ENCODE data around the gene ICAM3. TPM values are rescaled to one million over a fixed set of nuclear protein-coding genes. Genes with fewer than 3 reads are reported as not detected.

ICAM3 gene
- polyA plus RNA-seq, 1 donor, result 5.3 TPM

GRCh38 chr19:10333758-10334587, 5.5 kb downstream of the ICAM3 start:
- DNase-seq, result peak in 1 of 2 donors; percentile 49
- peak overlapping the region; percentile 86 for H3K27ac ChIP-seq (ENCODE audit: low read length)
- peak overlapping the region; percentile 74 for H3K4me3 ChIP-seq (ENCODE audit: low read length)
- H3K9me3 ChIP-seq (ENCODE audit: control insufficient read depth, low read depth, low read length), result no peaks in the 10 kb centered on the region
- peaks cover 12% of the 10 kb centered on the region for H3K4me1 ChIP-seq (ENCODE audit: control insufficient read depth, insufficient read depth, low read length)
- H3K27me3 ChIP-seq (ENCODE audit: control insufficient read depth, insufficient read depth, low read length), result no peaks in the 10 kb centered on the region
- no CpG with 5 or more reads among the region's 44 CpGs for WGBS (ENCODE audit: insufficient coverage, low lambda C conversion rate)
- H3K36me3 ChIP-seq (ENCODE audit: control insufficient read depth, insufficient read depth, low read length), result peaks cover 21% of the 10 kb centered on the region

GRCh38 chr19:10332965-10333757, 6.3 kb downstream of the ICAM3 start, which contains the start of gene RAVER1:
RAVER1 (minus strand) TSS chr19:10333529; CDS start chr19:10333507, 22 bp downstream.
- Histone ChIP-seq H3K27me3 (ENCODE audit: control insufficient read depth, insufficient read depth, low read length) (no peaks in the 10 kb centered on the region), H3K4me1 (ENCODE audit: control insufficient read depth, insufficient read depth, low read length) (peaks cover 12% of the 10 kb centered on the region), H3K4me3 (ENCODE audit: low read length) (peak within 1 kb of the TSS; percentile 74), H3K9me3 (ENCODE audit: control insufficient read depth, low read depth, low read length) (no peaks in the 10 kb centered on the region), H3K36me3 (ENCODE audit: control insufficient read depth, insufficient read depth, low read length) (peaks cover 30% of the 10 kb centered on the region), H3K27ac (ENCODE audit: low read length) (peak within 1 kb of the TSS; percentile 86)
- peak; percentile 98 to 99 for DNase-seq
- 0% methylated on average over 3 of the region's 82 CpGs for WGBS (ENCODE audit: insufficient coverage, low lambda C conversion rate)

- H3K9me3 ChIP-seq (ENCODE audit: control insufficient read depth, low read depth, low read length), result no peaks in the 10 kb centered on the region
- peak; percentile 83 to 92 for DNase-seq
- no CpG with 5 or more reads among the region's 18 CpGs for whole genome bisulfite sequencing (ENCODE audit: insufficient coverage, low lambda C conversion rate)
- H3K36me3 ChIP-seq (ENCODE audit: control insufficient read depth, insufficient read depth, low read length), result peaks cover 38% of the 10 kb centered on the region
- H3K4me3 ChIP-seq (ENCODE audit: low read length), result peak overlapping the region; percentile 74
- peaks cover 12% of the 10 kb centered on the region for H3K4me1 ChIP-seq (ENCODE audit: control insufficient read depth, insufficient read depth, low read length)
- H3K27ac ChIP-seq (ENCODE audit: low read length), result peak overlapping the region; percentile 86
- H3K27me3 ChIP-seq (ENCODE audit: control insufficient read depth, insufficient read depth, low read length), result no peaks in the 10 kb centered on the region
Measured at GRCh38 chr19:10332158-10332964, 7.1 kb downstream of the ICAM3 start.

GRCh38 chr19:10329555-10329954, 9.9 kb downstream of the ICAM3 start:
- Histone ChIP-seq H3K9me3 (ENCODE audit: control insufficient read depth, low read depth, low read length) (no peaks in the 10 kb centered on the region), H3K27me3 (ENCODE audit: control insufficient read depth, insufficient read depth, low read length) (no peaks in the 10 kb centered on the region), H3K36me3 (ENCODE audit: control insufficient read depth, insufficient read depth, low read length) (peaks cover 60% of the 10 kb centered on the region), H3K4me3 (ENCODE audit: low read length) (no peak overlapping the region), H3K27ac (ENCODE audit: low read length) (no peak overlapping the region), H3K4me1 (ENCODE audit: control insufficient read depth, insufficient read depth, low read length) (peaks cover 8% of the 10 kb centered on the region)
- DNase-seq, result no peak
- WGBS (ENCODE audit: insufficient coverage, low lambda C conversion rate), result no CpG with 5 or more reads among the region's 13 CpGs

- no peaks in the 10 kb centered on the region for H3K27me3 ChIP-seq (ENCODE audit: control insufficient read depth, insufficient read depth, low read length)
- H3K36me3 ChIP-seq (ENCODE audit: control insufficient read depth, insufficient read depth, low read length), result peaks cover 65% of the 10 kb centered on the region
- no peaks in the 10 kb centered on the region for H3K9me3 ChIP-seq (ENCODE audit: control insufficient read depth, low read depth, low read length)
- WGBS (ENCODE audit: insufficient coverage, low lambda C conversion rate), result 100% methylated on average over 1 of the region's 41 CpGs
- H3K4me1 ChIP-seq (ENCODE audit: control insufficient read depth, insufficient read depth, low read length), result peaks cover 5% of the 10 kb centered on the region
- no peak overlapping the region for H3K4me3 ChIP-seq (ENCODE audit: low read length)
- H3K27ac ChIP-seq (ENCODE audit: low read length), result no peak overlapping the region
- DNase-seq, result no peak
Measured at GRCh38 chr19:10328558-10329429, 10.6 kb downstream of the ICAM3 start.

GRCh38 chr19:10327793-10328192, 11.6 kb downstream of the ICAM3 start:
- no peaks in the 10 kb centered on the region for H3K27me3 ChIP-seq (ENCODE audit: control insufficient read depth, insufficient read depth, low read length)
- no CpG with 5 or more reads among the region's 7 CpGs for WGBS (ENCODE audit: insufficient coverage, low lambda C conversion rate)
- H3K4me1 ChIP-seq (ENCODE audit: control insufficient read depth, insufficient read depth, low read length), result peaks cover 10% of the 10 kb centered on the region
- H3K36me3 ChIP-seq (ENCODE audit: control insufficient read depth, insufficient read depth, low read length), result peaks cover 75% of the 10 kb centered on the region
- no peak for DNase-seq
- H3K9me3 ChIP-seq (ENCODE audit: control insufficient read depth, low read depth, low read length), result no peaks in the 10 kb centered on the region
- no peak overlapping the region for H3K4me3 ChIP-seq (ENCODE audit: low read length)
- no peak overlapping the region for H3K27ac ChIP-seq (ENCODE audit: low read length)

GRCh38 chr19:10325732-10326131, 13.7 kb downstream of the ICAM3 start:
- Histone ChIP-seq H3K27ac (ENCODE audit: low read length) (no peak overlapping the region), H3K27me3 (ENCODE audit: control insufficient read depth, insufficient read depth, low read length) (no peaks in the 10 kb centered on the region), H3K4me1 (ENCODE audit: control insufficient read depth, insufficient read depth, low read length) (peaks cover 20% of the 10 kb centered on the region), H3K9me3 (ENCODE audit: control insufficient read depth, low read depth, low read length) (peaks cover 3% of the 10 kb centered on the region), H3K4me3 (ENCODE audit: low read length) (no peak overlapping the region), H3K36me3 (ENCODE audit: control insufficient read depth, insufficient read depth, low read length) (peaks cover 91% of the 10 kb centered on the region)
- no CpG with 5 or more reads among the region's 8 CpGs for WGBS (ENCODE audit: insufficient coverage, low lambda C conversion rate)
- no peak for DNase-seq

GRCh38 chr19:10321874-10322835, 17.3 kb downstream of the ICAM3 start:
- peak overlapping the region; percentile 77 for H3K27ac ChIP-seq (ENCODE audit: low read length)
- peaks cover 88% of the 10 kb centered on the region for H3K36me3 ChIP-seq (ENCODE audit: control insufficient read depth, insufficient read depth, low read length)
- H3K9me3 ChIP-seq (ENCODE audit: control insufficient read depth, low read depth, low read length), result peaks cover 5% of the 10 kb centered on the region
- no peak overlapping the region for H3K4me3 ChIP-seq (ENCODE audit: low read length)
- H3K27me3 ChIP-seq (ENCODE audit: control insufficient read depth, insufficient read depth, low read length), result no peaks in the 10 kb centered on the region
- peak; percentile 88 to 94 for DNase-seq
- peaks cover 20% of the 10 kb centered on the region for H3K4me1 ChIP-seq (ENCODE audit: control insufficient read depth, insufficient read depth, low read length)
- no CpG with 5 or more reads among the region's 19 CpGs for WGBS (ENCODE audit: insufficient coverage, low lambda C conversion rate)

- Histone ChIP-seq H3K36me3 (ENCODE audit: control insufficient read depth, insufficient read depth, low read length) (peaks cover 91% of the 10 kb centered on the region), H3K4me1 (ENCODE audit: control insufficient read depth, insufficient read depth, low read length) (peaks cover 20% of the 10 kb centered on the region), H3K9me3 (ENCODE audit: control insufficient read depth, low read depth, low read length) (peaks cover 5% of the 10 kb centered on the region), H3K4me3 (ENCODE audit: low read length) (no peak overlapping the region), H3K27me3 (ENCODE audit: control insufficient read depth, insufficient read depth, low read length) (no peaks in the 10 kb centered on the region), H3K27ac (ENCODE audit: low read length) (peak overlapping the region; percentile 77)
- DNase-seq, result peak in 1 of 2 donors; percentile 58
- WGBS (ENCODE audit: insufficient coverage, low lambda C conversion rate), result no CpG with 5 or more reads among the region's 11 CpGs
Measured at GRCh38 chr19:10321417-10321797, 18.0 kb downstream of the ICAM3 start.
